ENCODE measurements around the gene KANK4. TPM values are rescaled to one million over a fixed set of nuclear protein-coding genes. Genes with fewer than 3 reads are reported as not detected.

The KANK4 gene
- polyA plus RNA-seq, 3 donors, result not detected

DNA sequence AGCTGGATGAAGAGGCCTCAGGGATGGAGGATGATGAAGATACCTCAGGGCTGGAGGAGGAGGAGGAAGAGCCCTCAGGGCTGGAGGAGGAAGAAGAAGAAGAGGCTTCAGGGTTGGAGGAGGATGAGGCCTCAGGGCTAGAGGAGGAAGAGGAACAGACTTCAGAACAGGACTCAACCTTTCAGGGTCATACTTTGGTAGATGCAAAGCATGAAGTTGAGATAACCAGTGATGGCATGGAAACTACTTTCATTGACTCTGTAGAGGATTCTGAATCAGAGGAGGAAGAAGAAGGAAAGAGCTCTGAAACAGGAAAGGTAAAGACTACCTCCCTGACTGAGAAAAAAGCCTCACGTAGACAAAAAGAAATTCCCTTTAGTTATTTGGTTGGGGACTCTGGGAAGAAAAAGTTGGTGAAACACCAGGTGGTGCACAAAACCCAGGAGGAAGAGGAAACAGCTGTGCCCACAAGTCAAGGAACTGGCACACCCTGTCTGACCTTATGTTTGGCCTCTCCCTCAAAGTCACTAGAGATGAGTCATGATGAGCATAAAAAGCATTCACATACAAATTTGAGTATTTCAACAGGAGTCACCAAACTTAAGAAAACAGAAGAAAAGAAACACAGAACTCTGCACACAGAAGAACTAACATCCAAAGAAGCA lies 109.2 kb downstream of the KANK4 start:
- Histone ChIP-seq H4K20me1 (ENCODE audit: insufficient read depth, low read length) (no peaks in the 10 kb centered on the region), H3K27ac (ENCODE audit: low read depth in 1 of 2, low read length in 2 of 2) (peak overlapping the region in 1 of 2 donors; percentile 66), H3K79me2 (ENCODE audit: insufficient read depth, low read length) (no peaks in the 10 kb centered on the region), H3K4me3 (replicated peaks in 1 of 3; ENCODE audit: low read depth in 2 of 3, low read length in 3 of 3) (no peak overlapping the region), H3K4me2 (replicated peaks; ENCODE audit: extremely low read depth, low read length, poor library complexity, severe bottlenecking) (no peak overlapping the region), H3K4me1 (ENCODE audit: control insufficient read depth in 1 of 2, insufficient read depth in 2 of 2, low read length in 2 of 2) (peaks cover 3 to 22% of the 10 kb centered on the region in 2 donors), H3K9ac (ENCODE audit: insufficient read depth, low read length, poor library complexity, severe bottlenecking) (no peak overlapping the region), H3K9me3 (replicated peaks in 1 of 2; ENCODE audit: control insufficient read depth in 1 of 2, insufficient read depth in 1 of 2, low read length in 2 of 2) (peaks cover 6 to 10% of the 10 kb centered on the region in 2 donors), H2AFZ (ENCODE audit: insufficient read depth, low read depth, low read length, poor library complexity, severe bottlenecking) (no peak overlapping the region), H3K36me3 (replicated peaks in 1 of 2; ENCODE audit: control insufficient read depth in 1 of 2, insufficient read depth in 2 of 2, low read length in 2 of 2) (no peaks in the 10 kb centered on the region), H3K27me3 (ENCODE audit: control insufficient read depth in 2 of 2, insufficient read depth in 2 of 2, low read length in 2 of 2) (no peaks in the 10 kb centered on the region)
- H3K27me3 Mint-ChIP-seq (ENCODE audit: low read depth in 3 of 3), result peaks cover 0 to 5% (median 2%) of the 10 kb centered on the region in 3 donors
- peaks cover 21% of the 10 kb centered on the region for H3K4me1 Mint-ChIP-seq
- DNase-seq, result peak; percentile 57 to 73 (median 59)
- peak overlapping the region; percentile 70 to 90 (median 83) for H3K27ac Mint-ChIP-seq
- H3K4me3 Mint-ChIP-seq, result peak overlapping the region in 1 of 2 donors; percentile 8
- peaks cover 0 to 3% of the 10 kb centered on the region in 2 donors for H3K36me3 Mint-ChIP-seq
- intact Hi-C loops (cut with micrococcal nuclease), result no loop called here
- WGBS (ENCODE audit: insufficient coverage), result no CpG with 5 or more reads among the region's 1 CpG
- peaks cover 13 to 39% (median 29%) of the 10 kb centered on the region in 7 donors for H3K9me3 Mint-ChIP-seq
- no peak for TF ChIP-seq CTCF (IDR thresholded peaks at IDR 0.05)

- intact Hi-C loops (cut with micrococcal nuclease), result no loop called here
- Histone ChIP-seq H3K4me3 (replicated peaks in 1 of 3; ENCODE audit: low read depth in 2 of 3, low read length in 3 of 3) (no peak overlapping the region), H4K20me1 (ENCODE audit: insufficient read depth, low read length) (no peaks in the 10 kb centered on the region), H3K27ac (ENCODE audit: low read depth in 1 of 2, low read length in 2 of 2) (no peak overlapping the region), H3K9ac (ENCODE audit: insufficient read depth, low read length, poor library complexity, severe bottlenecking) (no peak overlapping the region), H2AFZ (ENCODE audit: insufficient read depth, low read depth, low read length, poor library complexity, severe bottlenecking) (no peak overlapping the region), H3K4me2 (replicated peaks; ENCODE audit: extremely low read depth, low read length, poor library complexity, severe bottlenecking) (no peak overlapping the region), H3K9me3 (replicated peaks in 1 of 2; ENCODE audit: control insufficient read depth in 1 of 2, insufficient read depth in 1 of 2, low read length in 2 of 2) (peaks cover 6 to 10% of the 10 kb centered on the region in 2 donors), H3K36me3 (replicated peaks in 1 of 2; ENCODE audit: control insufficient read depth in 1 of 2, insufficient read depth in 2 of 2, low read length in 2 of 2) (no peaks in the 10 kb centered on the region), H3K79me2 (ENCODE audit: insufficient read depth, low read length) (no peaks in the 10 kb centered on the region), H3K4me1 (ENCODE audit: control insufficient read depth in 1 of 2, insufficient read depth in 2 of 2, low read length in 2 of 2) (peaks cover 3 to 16% of the 10 kb centered on the region in 2 donors), H3K27me3 (ENCODE audit: control insufficient read depth in 2 of 2, insufficient read depth in 2 of 2, low read length in 2 of 2) (no peaks in the 10 kb centered on the region)
- Mint-ChIP-seq H3K4me3 (no peak overlapping the region), H3K4me1 (peaks cover 16% of the 10 kb centered on the region), H3K27ac (no peak overlapping the region), H3K9me3 (peaks cover 13 to 39% (median 29%) of the 10 kb centered on the region in 7 donors), H3K36me3 (peaks cover 0 to 3% of the 10 kb centered on the region in 2 donors), H3K27me3 (ENCODE audit: low read depth in 3 of 3) (peaks cover 0 to 4% (median 1%) of the 10 kb centered on the region in 3 donors)
- DNase-seq, result no peak
- TF ChIP-seq CTCF (IDR thresholded peaks at IDR 0.05), result no peak
- 71% methylated on average over 1 of the region's 1 CpG for WGBS (ENCODE audit: insufficient coverage)
Measured at GRCh38 chr1:62208970-62209369, 110.3 kb downstream of the KANK4 start.
